Activated naive CD8-positive, alpha-beta T cell treated with anti-CD3 and anti-CD28 coated beads, Interleukin-2, amount 10 ng/mL, durations not matched to agents 7 days and 5 days (primary cell): ENCODE measurements around the gene POC5. TPM values are rescaled to one million over a fixed set of nuclear protein-coding genes. Genes with fewer than 3 reads are reported as not detected.

Experiments used
- ATAC-seq: fragments of 150-1000 bp; cut with Tn5 transposase; one replicate; pipeline ENCODE4 v1.10.0; 2021; ENCODE audit warnings: low read depth, moderate library complexity
- POLR2A ChIA-PET: fragments of 350-600 bp; sonication (Branson Sonifier 250); formaldehyde crosslinking; loops from one replicate; lab custom pipeline; 2021; ENCODE audit warnings: antibody characterized with exemption; lab: Charles Lee
- DNase-seq: peaks from one replicate; pipeline ENCODE4 v3.0.0; 2021
- H3K27ac Mint-ChIP-seq: one replicate; pipeline ENCODE4 v1.8.0; 2022; ENCODE audit warnings: mild to moderate bottlenecking, mixed read lengths
- H3K27me3 Mint-ChIP-seq: one replicate; pipeline ENCODE4 v1.8.0; 2022; ENCODE audit warnings: mild to moderate bottlenecking, moderate library complexity, mixed read lengths
- H3K36me3 Mint-ChIP-seq: one replicate; pipeline ENCODE4 v1.8.0; 2021; ENCODE audit warnings: mild to moderate bottlenecking, mixed read lengths
- H3K4me1 Mint-ChIP-seq: one replicate; pipeline ENCODE4 v1.8.0; 2021; ENCODE audit warnings: mixed read lengths
- H3K4me3 Mint-ChIP-seq: one replicate; pipeline ENCODE4 v1.8.0; 2022; ENCODE audit warnings: mild to moderate bottlenecking, moderate library complexity, mixed read lengths
- H3K9me3 Mint-ChIP-seq: one replicate; pipeline ENCODE4 v1.8.0; 2021; ENCODE audit warnings: mixed read lengths
- total RNA-seq, 2 experiments: library from RNA; stranded (reverse); gene quantifications; one replicate each; pipeline ENCODE4 v1.2.3, GENCODE V29; 2021

The POC5 gene
- total RNA-seq, 2 experiments from 2014 or later, result 16.8 to 23.0 TPM

- no peaks in the 10 kb centered on the region for H3K27me3 Mint-ChIP-seq
- H3K9me3 Mint-ChIP-seq, result peaks cover 4% of the 10 kb centered on the region
- no peak for ATAC-seq
- no peak overlapping the region for H3K4me3 Mint-ChIP-seq
- H3K27ac Mint-ChIP-seq, result no peak overlapping the region
- H3K36me3 Mint-ChIP-seq, result peaks cover 2% of the 10 kb centered on the region
- POLR2A ChIA-PET, result no interaction called here
- DNase-seq, result no peak
- H3K4me1 Mint-ChIP-seq, result peaks cover 1% of the 10 kb centered on the region
Measured at GRCh38 chr5:75637949-75638348, 79.3 kb downstream of the POC5 start.

- peaks cover 3% of the 10 kb centered on the region for H3K9me3 Mint-ChIP-seq
- no peak overlapping the region for H3K27ac Mint-ChIP-seq
- POLR2A ChIA-PET, result no interaction called here
- ATAC-seq, result no peak
- H3K27me3 Mint-ChIP-seq, result peaks cover 2% of the 10 kb centered on the region
- no peak overlapping the region for H3K4me3 Mint-ChIP-seq
- no peak for DNase-seq
- no peaks in the 10 kb centered on the region for H3K36me3 Mint-ChIP-seq
- peaks cover 1% of the 10 kb centered on the region for H3K4me1 Mint-ChIP-seq
Measured at GRCh38 chr5:75632321-75632720, 84.9 kb downstream of the POC5 start.

GRCh38 chr5:75630875-75631274, 86.4 kb downstream of the POC5 start:
- H3K27me3 Mint-ChIP-seq, result peaks cover 2% of the 10 kb centered on the region
- H3K9me3 Mint-ChIP-seq, result peaks cover 3% of the 10 kb centered on the region
- no peak overlapping the region for H3K27ac Mint-ChIP-seq
- ATAC-seq (no peak), DNase-seq (no peak)
- no peak overlapping the region for H3K4me3 Mint-ChIP-seq
- POLR2A ChIA-PET, result no interaction called here
- peaks cover 11% of the 10 kb centered on the region for H3K4me1 Mint-ChIP-seq
- H3K36me3 Mint-ChIP-seq, result no peaks in the 10 kb centered on the region

- no peak for DNase-seq
- no peak for ATAC-seq
- Mint-ChIP-seq H3K27me3 (peaks cover 2% of the 10 kb centered on the region), H3K36me3 (no peaks in the 10 kb centered on the region), H3K9me3 (peaks cover 2% of the 10 kb centered on the region), H3K27ac (no peak overlapping the region), H3K4me3 (no peak overlapping the region), H3K4me1 (peaks cover 11% of the 10 kb centered on the region)
- POLR2A ChIA-PET, result no interaction called here
Measured at GRCh38 chr5:75627801-75628200, 89.4 kb downstream of the POC5 start.

GRCh38 chr5:75626959-75627358, 90.3 kb downstream of the POC5 start:
- no peak overlapping the region for H3K4me3 Mint-ChIP-seq
- no peak overlapping the region for H3K27ac Mint-ChIP-seq
- no peak for DNase-seq
- ATAC-seq, result peak; percentile 50
- H3K27me3 Mint-ChIP-seq, result peaks cover 2% of the 10 kb centered on the region
- no peaks in the 10 kb centered on the region for H3K36me3 Mint-ChIP-seq
- peaks cover 2% of the 10 kb centered on the region for H3K9me3 Mint-ChIP-seq
- peaks cover 11% of the 10 kb centered on the region for H3K4me1 Mint-ChIP-seq
- POLR2A ChIA-PET, result no interaction called here

Other genes with a start within 250 kb of the POC5 start
- 10 to 100 TPM; 33.9 to 39.3 TPM for gene CERT1, start 205.8 kb downstream of the POC5 start, total RNA-seq
- gene POLK, start 205.5 kb downstream of the POC5 start, total RNA-seq, result 10 to 100 TPM; 27.6 to 29.8 TPM
- under 1 TPM; 0.26 to 0.28 TPM for gene ANKDD1B, start 106.0 kb downstream of the POC5 start, total RNA-seq